Epidermal melanocyte (primary cell): ENCODE data around the gene MBL2.

Experiments
- DNase-seq: peaks from one replicate; pipeline ENCODE4 v3.0.0; 2011; ENCODE audit warnings: low spot score; ENCODE audit not compliant: insufficient read length

MBL2 gene

GRCh38 chr10:52772623-52773022, at the start of gene MBL2:
Gene MBL2, minus strand, starts transcription at chr10:52772784. Its CDS starts 1,149 bp downstream, at chr10:52771635.
- no peak for DNase-seq

GRCh38 chr10:52820309-52820708, 47.7 kb upstream of the MBL2 start:
- no peak for DNase-seq

- DNase-seq: no peak
Observed at GRCh38 chr10:52818019-52818418, 45.4 kb upstream of the MBL2 start.

- no peak for DNase-seq
Observed at GRCh38 chr10:52814506-52814905, 41.9 kb upstream of the MBL2 start.

- DNase-seq: no peak
Observed at GRCh38 chr10:52811776-52812175, 39.2 kb upstream of the MBL2 start.

- DNase-seq: no peak
Observed at GRCh38 chr10:52810761-52811160, 38.2 kb upstream of the MBL2 start.

- DNase-seq: no peak
Observed at GRCh38 chr10:52807803-52808202, 35.2 kb upstream of the MBL2 start.

GRCh38 chr10:52805414-52806285, 33.1 kb upstream of the MBL2 start:
- DNase-seq: no peak

GRCh38 chr10:52801947-52802346, 29.4 kb upstream of the MBL2 start:
- no peak for DNase-seq

GRCh38 chr10:52786098-52786497, 13.5 kb upstream of the MBL2 start:
- no peak for DNase-seq

- DNase-seq: no peak
Observed at GRCh38 chr10:52785418-52785817, 12.8 kb upstream of the MBL2 start.

GRCh38 chr10:52783726-52784125, 11.1 kb upstream of the MBL2 start:
- DNase-seq: no peak

GRCh38 chr10:52782554-52782953, 10.0 kb upstream of the MBL2 start:
- DNase-seq: no peak

- DNase-seq: no peak
Observed at GRCh38 chr10:52780391-52781155, 8.0 kb upstream of the MBL2 start.

GRCh38 chr10:52779541-52780390, 7.2 kb upstream of the MBL2 start:
- DNase-seq: peak; percentile 62

- DNase-seq: no peak
Observed at GRCh38 chr10:52778511-52779392, 6.2 kb upstream of the MBL2 start.

- no peak for DNase-seq
Observed at GRCh38 chr10:52777414-52777813, 4.8 kb upstream of the MBL2 start.

- DNase-seq: no peak
Observed at GRCh38 chr10:52776471-52776903, 3.9 kb upstream of the MBL2 start.

GRCh38 chr10:52775132-52775647, 2.6 kb upstream of the MBL2 start:
- DNase-seq: no peak

GRCh38 chr10:52774600-52775106, 2.1 kb upstream of the MBL2 start:
- DNase-seq: no peak
